GM12892 (cell line): ENCODE measurements around the gene SLC25A40.
A peak's percentile ranks its signal among the peaks of the same experiment; 100 is the strongest.
"Not testable (repeated sequence)": the region's sequence is repeated elsewhere in the genome, so short reads cannot be mapped to it uniquely, and the experiment has no call there.

ENCODE experiments used
- DNase-seq: peaks from one replicate; pipeline ENCODE4 v3.0.0; 2011; ENCODE audit not compliant: insufficient read length
- FAIRE-seq: peaks from 2 replicates; lab custom pipeline; 2011; peaks lifted over from hg19 to GRCh38; lab: Jason Lieb, UNC
- POLR2A ChIP-seq: IDR thresholded peaks from 2 replicates; pipeline ENCODE4 v1.6.1; 2011; ENCODE audit warnings: low read depth, low read length, control low read depth
- POLR2AphosphoS5 ChIP-seq: IDR thresholded peaks from 2 replicates; pipeline ENCODE4 v1.6.1; 2011; ENCODE audit warnings: low read depth, low read length, control low read depth
- TAF1 ChIP-seq: IDR thresholded peaks from 2 replicates; pipeline ENCODE4 v1.6.1; 2011; ENCODE audit warnings: low read depth, mild to moderate bottlenecking, control low read depth, low read length, borderline replicate concordance

Gene SLC25A40

DNA sequence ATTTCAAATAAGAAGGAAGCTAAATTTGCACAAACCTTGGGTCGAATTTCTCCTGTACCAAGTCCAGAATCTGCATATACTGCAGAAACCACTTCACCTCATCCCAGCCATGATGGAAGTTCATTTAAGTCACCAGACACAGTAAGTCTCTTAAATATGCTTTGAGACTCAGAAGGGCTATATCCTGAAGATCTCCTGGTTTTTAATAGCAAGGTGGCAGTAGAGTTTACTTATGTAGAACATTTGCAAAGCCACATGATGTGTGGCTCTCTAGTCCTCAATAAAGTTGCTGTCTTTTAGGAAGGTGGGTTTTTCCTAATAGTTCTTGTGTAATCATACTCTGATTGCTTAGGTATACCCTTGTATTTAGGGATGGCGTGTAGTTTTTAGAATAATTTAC, 8.9 kb upstream of the SLC25A40 start:
- TF ChIP-seq TAF1, result no peak
- TF ChIP-seq POLR2A, result no peak
- no peak for TF ChIP-seq POLR2AphosphoS5
- DNase-seq, result no peak
- no peak for FAIRE-seq

GRCh38 chr7:87882151-87882937, 6.2 kb upstream of the SLC25A40 start:
- no peak for FAIRE-seq
- TF ChIP-seq POLR2AphosphoS5 (no peak), TAF1 (no peak), POLR2A (no peak)

DNA sequence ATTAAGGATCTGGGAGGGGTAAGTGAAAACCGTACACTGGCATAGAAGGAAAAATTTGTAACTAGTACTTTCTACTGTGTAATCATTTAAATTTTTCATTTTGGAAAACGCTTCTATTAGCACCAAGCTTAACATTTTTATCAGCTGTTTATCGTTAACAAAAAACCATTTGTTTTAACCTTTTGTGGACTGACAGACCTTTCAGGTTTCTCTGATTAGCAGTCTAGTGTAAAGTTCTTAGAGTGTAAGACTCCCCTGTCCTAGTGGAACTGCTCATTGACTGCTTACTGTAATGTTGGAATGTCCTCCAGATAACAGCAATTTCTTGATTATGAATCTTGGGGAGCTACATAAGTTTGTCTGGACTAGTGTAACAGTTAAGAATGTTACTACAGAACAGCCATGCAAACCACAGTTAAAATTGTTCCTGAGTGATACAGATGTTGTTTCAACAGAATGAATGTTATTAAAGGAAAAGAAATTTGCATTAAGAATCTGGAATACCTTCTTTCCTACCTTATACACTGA, 2.1 kb upstream of the SLC25A40 start:
- DNase-seq, result no peak
- TF ChIP-seq POLR2A (no peak), POLR2AphosphoS5 (no peak), TAF1 (no peak)
- FAIRE-seq, result no peak

More at GRCh38 chr7:87882151-87882937, 6.2 kb upstream of the SLC25A40 start:
- no peak for DNase-seq

- peak; percentile 14 for FAIRE-seq
- TF ChIP-seq POLR2AphosphoS5 (no peak), TAF1 (no peak), POLR2A (no peak)
- DNase-seq, result no peak
Observed at GRCh38 chr7:87877366-87878040, 1.3 kb upstream of the SLC25A40 start.

DNA sequence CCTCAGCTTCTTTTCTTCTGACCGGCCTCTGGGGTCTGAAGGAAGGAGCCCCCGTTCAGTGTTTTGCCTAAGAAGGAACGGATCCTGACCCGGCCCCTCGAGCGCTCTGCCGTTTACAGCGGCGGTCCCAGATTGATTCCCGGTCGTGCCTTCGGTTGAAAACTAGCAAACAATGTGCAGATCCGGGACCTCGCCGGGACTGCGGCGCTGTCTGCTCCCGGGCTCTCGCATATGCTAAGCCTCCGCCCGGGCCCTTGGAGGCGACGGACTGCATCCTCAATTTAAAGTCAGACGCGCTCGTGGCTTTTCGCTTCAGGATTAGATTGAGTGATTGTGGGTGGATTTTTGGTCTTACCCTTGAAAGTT, 692 bp upstream of the SLC25A40 start:
- TF ChIP-seq TAF1, result no peak
- TF ChIP-seq POLR2AphosphoS5, result no peak
- no peak for TF ChIP-seq POLR2A
- no peak for DNase-seq
- no peak for FAIRE-seq

- FAIRE-seq (peak; percentile 63), DNase-seq (no peak)
- TF ChIP-seq TAF1 (no peak), POLR2AphosphoS5 (no peak), POLR2A (no peak)
Observed at GRCh38 chr7:87875151-87876039, 765 bp downstream of the SLC25A40 start.

GRCh38 chr7:87874066-87874465, 2.1 kb downstream of the SLC25A40 start:
- TF ChIP-seq TAF1 (no peak), POLR2AphosphoS5 (no peak), POLR2A (no peak)
- FAIRE-seq, result no peak
- DNase-seq, result no peak

- not testable (repeated sequence) for FAIRE-seq, DNase-seq
Observed at GRCh38 chr7:87873328-87873727, 2.8 kb downstream of the SLC25A40 start.

- TF ChIP-seq TAF1, result no peak
- no peak for TF ChIP-seq POLR2AphosphoS5
- TF ChIP-seq POLR2A, result no peak
- FAIRE-seq (no peak), DNase-seq (no peak)
Observed at GRCh38 chr7:87872346-87872745, 3.8 kb downstream of the SLC25A40 start.

GRCh38 chr7:87870471-87870870, 5.7 kb downstream of the SLC25A40 start:
- TF ChIP-seq POLR2AphosphoS5, result no peak
- TF ChIP-seq POLR2A, result no peak
- TF ChIP-seq TAF1, result no peak
- DNase-seq (no peak), FAIRE-seq (no peak)

DNA sequence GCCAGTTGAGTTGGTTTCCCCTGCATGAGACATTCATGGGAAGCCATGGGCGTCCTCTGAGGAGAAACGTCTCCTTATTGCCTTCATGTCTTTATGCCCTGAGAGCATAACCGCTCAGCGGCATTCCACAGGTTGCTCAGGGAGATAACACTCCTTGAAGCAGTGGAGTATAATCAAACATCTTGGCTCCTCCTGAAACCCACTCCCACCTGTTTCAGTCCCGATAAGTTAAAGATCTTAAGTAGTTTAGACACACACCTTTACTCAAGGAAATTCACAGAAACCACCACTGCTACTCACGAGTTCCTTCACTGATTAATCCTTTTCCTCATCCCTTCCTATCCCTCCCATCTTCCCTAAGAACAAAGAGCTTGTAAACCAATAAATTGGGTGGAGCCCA, 9.6 kb downstream of the SLC25A40 start:
- DNase-seq, FAIRE-seq: not testable (repeated sequence)

GRCh38 chr7:87866089-87866488, 10.1 kb downstream of the SLC25A40 start:
- FAIRE-seq, result no peak
- TF ChIP-seq POLR2AphosphoS5 (no peak), POLR2A (no peak), TAF1 (no peak)
- no peak for DNase-seq
